Trophoblast cell (in vitro differentiated cells and primary cell): ENCODE data around the gene ATP10B.
A peak's percentile ranks its signal among the peaks of the same experiment; 100 is the strongest.
"Not testable (repeated sequence)": the region's sequence is repeated elsewhere in the genome, so short reads cannot be mapped to it uniquely, and the experiment has no call there.

Experiments used
- DNase-seq, 2 donors: peaks; one replicate each; pipeline ENCODE4 v3.0.0-alpha.2; 2016
- H2AFZ ChIP-seq: 2 replicates; pipeline ENCODE4 v1.6.1; 2013; ENCODE audit warnings: low read length, moderate library complexity, mild to moderate bottlenecking; ENCODE audit not compliant: insufficient read depth, poor library complexity
- H2AK5ac ChIP-seq: 2 replicates; pipeline ENCODE4 v1.6.1; 2013; ENCODE audit warnings: mild to moderate bottlenecking, low read length
- H2BK120ac ChIP-seq: 2 replicates; pipeline ENCODE4 v1.6.1; 2013; ENCODE audit warnings: low read length, mild to moderate bottlenecking, moderate library complexity; ENCODE audit not compliant: insufficient read depth, poor library complexity
- H2BK12ac ChIP-seq: 2 replicates; pipeline ENCODE4 v1.6.1; 2013; ENCODE audit warnings: mild to moderate bottlenecking, low read length, moderate library complexity
- H2BK5ac ChIP-seq: 2 replicates; pipeline ENCODE4 v1.6.1; 2013; ENCODE audit warnings: low read length, low read depth, moderate library complexity, mild to moderate bottlenecking; ENCODE audit not compliant: poor library complexity
- H3K14ac ChIP-seq: 2 replicates; pipeline ENCODE4 v1.6.1; 2013; ENCODE audit warnings: mild to moderate bottlenecking, low read length
- H3K18ac ChIP-seq: 2 replicates; pipeline ENCODE4 v1.6.1; 2013; ENCODE audit warnings: mild to moderate bottlenecking, low read length
- H3K23ac ChIP-seq: 2 replicates; pipeline ENCODE4 v1.6.1; 2013; ENCODE audit warnings: low read length
- H3K27ac ChIP-seq: 2 replicates; pipeline ENCODE4 v1.5.1; 2013; ENCODE audit warnings: low read depth, mild to moderate bottlenecking, inconsistent platforms, low read length, moderate library complexity
- H3K27me3 ChIP-seq: 2 replicates; pipeline ENCODE4 v1.6.1; 2013; ENCODE audit warnings: inconsistent platforms, mild to moderate bottlenecking, low read length, moderate library complexity; ENCODE audit not compliant: insufficient read depth
- H3K36me3 ChIP-seq, 2 experiments: 1 replicate in 1 of 2; 2 replicates in 1 of 2; pipeline ENCODE4 v1.6.1; 2013; ENCODE audit warnings: low read length in 2 of 2, mild to moderate bottlenecking in 2 of 2, moderate library complexity in 1 of 2; ENCODE audit not compliant: insufficient read depth in 2 of 2, control insufficient read depth in 1 of 2
- H3K4ac ChIP-seq: 2 replicates; pipeline ENCODE4 v1.6.1; 2013; ENCODE audit warnings: low read depth, mild to moderate bottlenecking, low read length, moderate library complexity
- H3K4me1 ChIP-seq, 2 experiments: 1 replicate in 1 of 2; 2 replicates in 1 of 2; pipeline ENCODE4 v1.6.1; 2013; ENCODE audit warnings: low read length in 2 of 2, mild to moderate bottlenecking in 2 of 2, moderate library complexity in 1 of 2; ENCODE audit not compliant: insufficient read depth in 2 of 2, control insufficient read depth in 1 of 2
- H3K4me2 ChIP-seq: 2 replicates; pipeline ENCODE4 v1.6.1; 2013; ENCODE audit warnings: inconsistent platforms, mild to moderate bottlenecking, low read length, moderate library complexity
- H3K4me3 ChIP-seq: 2 replicates; pipeline ENCODE4 v1.5.1; 2013; ENCODE audit warnings: mild to moderate bottlenecking, low read depth, low read length, inconsistent platforms
- H3K79me1 ChIP-seq: one replicate; pipeline ENCODE4 v1.6.1; 2013; ENCODE audit warnings: low read length
- H3K79me2 ChIP-seq: 2 replicates; pipeline ENCODE4 v1.6.1; 2013; ENCODE audit warnings: low read length, mild to moderate bottlenecking; ENCODE audit not compliant: control insufficient read depth, insufficient read depth, poor library complexity
- H3K9ac ChIP-seq: 2 replicates; pipeline ENCODE4 v1.6.1; 2013; ENCODE audit warnings: mild to moderate bottlenecking, low read length
- H3K9me3 ChIP-seq: 2 replicates; pipeline ENCODE4 v1.6.1; 2013; ENCODE audit warnings: low read depth, mild to moderate bottlenecking, control low read depth, inconsistent platforms, low read length; ENCODE audit not compliant: insufficient read depth
- H4K12ac ChIP-seq: 2 replicates; pipeline ENCODE4 v1.6.1; 2013; ENCODE audit warnings: low read depth, mild to moderate bottlenecking, low read length, moderate library complexity
- H4K8ac ChIP-seq: 2 replicates; pipeline ENCODE4 v1.6.1; 2013; ENCODE audit warnings: low read depth, mild to moderate bottlenecking, low read length, moderate library complexity
- H4K91ac ChIP-seq: one replicate; pipeline ENCODE4 v1.6.1; 2013; ENCODE audit warnings: low read depth, mild to moderate bottlenecking, low read length, moderate library complexity
- WGBS: extraction: QIAGEN DNeasy Blood & Tissue Kit; methylation state at CpG from one replicate; pipeline ENCODE4 v1.1.7; 2013; ENCODE audit warnings: missing lambda C conversion rate; ENCODE audit not compliant: insufficient read length, insufficient coverage; ENCODE audit errors: extremely low coverage; 5-methylcytosine and 5-hydroxymethylcytosine counted together

The ATP10B gene

DNA sequence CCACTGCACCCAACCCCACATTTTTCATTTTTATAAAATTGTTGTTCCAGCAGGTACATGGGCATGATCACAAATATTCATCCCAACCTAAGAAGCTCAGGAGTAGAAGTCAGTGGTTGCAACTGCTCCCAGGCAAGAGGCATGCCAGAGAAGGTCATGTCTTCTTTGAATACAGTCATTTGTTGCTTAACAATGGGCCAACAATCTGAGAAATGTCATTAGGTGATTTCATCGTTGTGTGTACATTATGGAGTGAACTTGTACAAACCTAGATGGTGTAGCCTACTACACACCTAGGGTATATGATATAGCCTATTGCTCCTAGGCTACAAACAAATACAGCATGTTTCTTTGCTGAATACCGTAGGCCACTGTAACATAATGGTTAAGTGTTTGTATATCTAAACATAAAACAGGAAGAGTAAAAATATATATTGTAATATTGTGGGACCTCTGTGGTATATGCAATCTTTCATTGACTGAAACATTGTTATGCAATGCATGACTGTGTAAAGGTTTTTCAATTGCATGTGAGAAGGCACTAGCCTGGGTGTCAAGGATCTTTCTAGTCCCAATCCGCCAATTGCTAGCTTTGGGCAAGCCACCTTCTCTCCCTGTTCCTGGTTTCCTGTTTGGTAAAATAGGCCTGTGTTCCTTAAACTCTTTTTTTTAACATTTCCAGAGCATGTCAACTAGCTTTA lies 27.6 kb downstream of the ATP10B start:
- Histone ChIP-seq H3K4ac (no peak overlapping the region), H4K8ac (no peak overlapping the region), H3K18ac (no peak overlapping the region), H3K23ac (no peak overlapping the region), H2BK5ac (no peak overlapping the region), H3K14ac (no peak overlapping the region), H3K9ac (no peak overlapping the region), H2AK5ac (no peak overlapping the region), H3K27ac (no peak overlapping the region), H2BK120ac (no peak overlapping the region), H3K79me1 (no peaks in the 10 kb centered on the region), H3K4me3 (no peak overlapping the region), H4K91ac (no peak overlapping the region), H3K27me3 (no peaks in the 10 kb centered on the region), H3K4me1 (no peaks in the 10 kb centered on the region), H4K12ac (no peak overlapping the region), H3K4me2 (no peak overlapping the region), H3K36me3 (no peaks in the 10 kb centered on the region), H3K79me2 (no peaks in the 10 kb centered on the region), H2AFZ (no peak overlapping the region), H3K9me3 (no peaks in the 10 kb centered on the region), H2BK12ac (no peak overlapping the region)
- peak in 1 of 2 donors; percentile 21 for DNase-seq
- WGBS, result no CpG with 5 or more reads among the region's 3 CpGs

DNA sequence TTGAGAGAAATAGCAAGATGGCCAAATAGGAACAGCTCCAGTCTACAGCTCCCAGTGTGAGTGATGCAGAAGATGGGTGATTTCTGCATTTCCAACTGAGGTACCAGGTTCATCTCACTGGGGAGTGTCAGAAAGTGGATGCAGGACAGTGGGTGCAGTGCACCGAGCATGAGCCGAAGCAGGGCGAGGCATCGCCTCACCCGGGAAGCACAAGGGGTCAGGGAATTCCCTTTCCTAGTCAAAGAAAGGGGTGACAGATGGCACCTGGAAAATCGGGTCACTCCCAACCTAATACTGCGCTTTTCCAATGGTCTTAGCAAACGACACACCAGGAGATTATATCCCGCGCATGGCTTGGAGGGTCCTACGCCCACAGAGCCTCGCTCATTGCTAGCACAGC lies 39.0 kb downstream of the ATP10B start:
- H3K27me3 ChIP-seq, H4K12ac ChIP-seq, H2BK12ac ChIP-seq, H3K23ac ChIP-seq, H2BK5ac ChIP-seq, H3K18ac ChIP-seq, H4K91ac ChIP-seq, H3K4me1 ChIP-seq, H3K4me2 ChIP-seq, H3K79me1 ChIP-seq, H3K4ac ChIP-seq, H3K79me2 ChIP-seq, H3K27ac ChIP-seq, H3K9ac ChIP-seq, H4K8ac ChIP-seq, H2AK5ac ChIP-seq, H2BK120ac ChIP-seq, DNase-seq, H3K4me3 ChIP-seq, H2AFZ ChIP-seq, H3K9me3 ChIP-seq, H3K36me3 ChIP-seq, H3K14ac ChIP-seq: not testable (repeated sequence)
- no CpG with 5 or more reads among the region's 12 CpGs for WGBS

DNA sequence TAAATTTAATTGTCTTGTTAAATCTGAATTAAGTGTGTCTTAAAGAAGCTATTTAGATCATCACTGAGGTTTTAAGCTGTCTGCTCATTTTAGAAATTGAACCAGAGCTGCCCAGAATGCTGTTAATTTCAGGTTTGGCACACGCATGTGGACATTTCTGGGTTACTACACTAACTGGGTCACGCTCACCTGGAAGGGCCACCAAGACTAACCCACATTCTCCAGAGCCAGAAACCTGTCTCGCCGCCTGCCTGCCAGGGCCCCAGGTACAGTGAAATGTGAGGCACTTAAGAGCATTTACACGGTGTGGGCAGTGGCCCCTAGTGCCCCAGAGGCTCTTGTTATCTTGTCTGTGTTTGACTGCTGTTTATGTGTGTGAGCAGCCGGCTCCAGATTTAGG lies 46.6 kb downstream of the ATP10B start:
- Histone ChIP-seq H4K8ac (no peak overlapping the region), H3K4me1 (no peaks in the 10 kb centered on the region), H3K4me3 (no peak overlapping the region), H3K4ac (no peak overlapping the region), H4K12ac (no peak overlapping the region), H2BK12ac (no peak overlapping the region), H2BK5ac (no peak overlapping the region), H3K36me3 (no peaks in the 10 kb centered on the region), H2AK5ac (no peak overlapping the region), H3K18ac (no peak overlapping the region), H3K79me1 (no peaks in the 10 kb centered on the region), H3K4me2 (no peak overlapping the region), H3K79me2 (no peaks in the 10 kb centered on the region), H4K91ac (no peak overlapping the region), H2AFZ (no peak overlapping the region), H3K9me3 (no peaks in the 10 kb centered on the region), H3K27ac (no peak overlapping the region), H2BK120ac (no peak overlapping the region), H3K9ac (no peak overlapping the region), H3K14ac (no peak overlapping the region), H3K27me3 (no peaks in the 10 kb centered on the region), H3K23ac (no peak overlapping the region)
- WGBS, result no CpG with 5 or more reads among the region's 6 CpGs
- no peak for DNase-seq

DNA sequence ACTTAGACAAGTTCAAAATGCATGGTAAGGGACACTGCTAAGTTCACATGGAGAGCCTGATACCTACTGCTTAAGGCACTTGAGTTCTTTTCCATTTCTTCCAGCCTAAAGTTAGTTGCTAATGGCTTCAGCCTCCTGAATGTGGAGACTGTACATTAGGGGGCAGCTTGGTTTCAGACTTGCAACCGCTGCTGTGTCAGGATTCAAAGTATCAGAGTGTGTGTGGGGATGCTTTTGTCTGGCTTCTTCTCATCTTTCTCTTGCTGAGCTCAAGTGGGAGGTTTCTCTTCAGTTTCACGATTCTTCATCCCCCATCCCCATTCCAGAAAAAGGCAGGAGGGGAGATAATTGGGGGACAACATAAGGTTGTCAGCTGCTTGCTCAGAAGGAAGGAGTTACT lies 49.4 kb downstream of the ATP10B start:
- no peak overlapping the region for H2AFZ ChIP-seq
- no peaks in the 10 kb centered on the region for H3K79me1 ChIP-seq
- no peak overlapping the region for H3K23ac ChIP-seq
- H3K79me2 ChIP-seq, result no peaks in the 10 kb centered on the region
- no CpG with 5 or more reads among the region's 2 CpGs for WGBS
- no peak overlapping the region for H3K4me2 ChIP-seq
- H3K9me3 ChIP-seq, result no peaks in the 10 kb centered on the region
- no peaks in the 10 kb centered on the region for H3K27me3 ChIP-seq
- no peak overlapping the region for H3K4ac ChIP-seq
- H3K18ac ChIP-seq, result no peak overlapping the region
- no peak overlapping the region for H3K4me3 ChIP-seq
- H3K36me3 ChIP-seq, result no peaks in the 10 kb centered on the region
- no peaks in the 10 kb centered on the region for H3K4me1 ChIP-seq
- no peak overlapping the region for H3K9ac ChIP-seq
- H2BK5ac ChIP-seq, result no peak overlapping the region
- H3K27ac ChIP-seq, result no peak overlapping the region
- H2BK120ac ChIP-seq, result no peak overlapping the region
- H2AK5ac ChIP-seq, result no peak overlapping the region
- H4K91ac ChIP-seq, result no peak overlapping the region
- no peak overlapping the region for H2BK12ac ChIP-seq
- no peak overlapping the region for H4K8ac ChIP-seq
- no peak overlapping the region for H4K12ac ChIP-seq
- no peak overlapping the region for H3K14ac ChIP-seq
- peak in 1 of 2 donors; percentile 25 for DNase-seq
